H1 (cell line): ENCODE measurements around the gene ELMO1. TPM values are rescaled to one million over a fixed set of nuclear protein-coding genes. Genes with fewer than 3 reads are reported as not detected.

ENCODE experiments used
- CTCF ChIA-PET: fragments of 300-600 bp; sonication (Branson Sonifier 250); formaldehyde crosslinking; loops from one replicate; lab custom pipeline; 2021; ENCODE audit not compliant: partially characterized antibody; lab: Charles Lee
- POLR2A ChIA-PET: fragments of 300-600 bp; sonication (Branson Sonifier 250); formaldehyde crosslinking; loops from one replicate; lab custom pipeline; 2021; ENCODE audit warnings: inconsistent platforms; ENCODE audit not compliant: partially characterized antibody; lab: Charles Lee
- DNase-seq, 2 experiments: peaks; one replicate each; pipeline versions ENCODE4 v3.0.0 to v3.0.0-alpha.2; 2010 to 2022; ENCODE audit warnings: low spot score in 2 of 2, low read depth in 1 of 2, mixed read lengths in 1 of 2
- FAIRE-seq: peaks from 2 replicates; lab custom pipeline; 2011; peaks lifted over from hg19 to GRCh38; lab: Jason Lieb, UNC
- H2AFZ ChIP-seq: 2 replicates; pipeline ENCODE4 v1.8.1; 2012; ENCODE audit warnings: low read length, inconsistent platforms
- H2AK5ac ChIP-seq: 2 replicates; pipeline ENCODE4 v1.6.1; 2013; ENCODE audit warnings: low read depth, low read length
- H2BK120ac ChIP-seq: replicated peaks from 2 replicates; pipeline ENCODE3; 2013; ENCODE audit warnings: low read depth, low read length, inconsistent platforms
- H2BK12ac ChIP-seq: 2 replicates; pipeline ENCODE4 v1.6.1; 2013; ENCODE audit warnings: low read depth, low read length
- H2BK15ac ChIP-seq: 2 replicates; pipeline ENCODE4 v1.6.1; 2013; ENCODE audit warnings: low read length
- H2BK20ac ChIP-seq: 2 replicates; pipeline ENCODE4 v1.6.1; 2013; ENCODE audit warnings: low read length
- H2BK5ac ChIP-seq: 2 replicates; pipeline ENCODE4 v1.6.1; 2013; ENCODE audit warnings: low read depth, low read length
- H3K14ac ChIP-seq: 2 replicates; pipeline ENCODE4 v1.6.1; 2013; ENCODE audit warnings: inconsistent platforms; ENCODE audit not compliant: insufficient read length
- H3K18ac ChIP-seq: 2 replicates; pipeline ENCODE4 v1.6.1; 2013; ENCODE audit warnings: low read length; ENCODE audit errors: extremely low read depth
- H3K23ac ChIP-seq: 2 replicates; pipeline ENCODE4 v1.6.1; 2013; ENCODE audit warnings: inconsistent platforms; ENCODE audit not compliant: insufficient read length
- H3K23me2 ChIP-seq: 2 replicates; pipeline ENCODE4 v1.6.1; 2013; ENCODE audit warnings: low read depth, low read length
- H3K27ac ChIP-seq: 2 replicates; pipeline ENCODE4 v1.6.1; 2011; ENCODE audit warnings: low read depth, low read length, inconsistent platforms
- H3K27me3 ChIP-seq, 4 experiments: replicated peaks in 1 of 4; 1 replicate in 1 of 4; 2 replicates in 3 of 4; pipeline versions ENCODE4 v1.6.1 to v1.8.1; 2011 to 2013; ENCODE audit warnings: low read length in 3 of 4, mild to moderate bottlenecking in 3 of 4, inconsistent platforms in 2 of 4, mixed read lengths in 2 of 4, moderate library complexity in 1 of 4; ENCODE audit not compliant: control insufficient read depth in 3 of 4, insufficient read depth in 3 of 4; ENCODE audit errors: extremely low read depth in 1 of 4
- H3K36me3 ChIP-seq, 4 experiments: 2 replicates each; pipeline versions ENCODE4 v1.6.1 to v1.8.1; 2011 to 2013; ENCODE audit warnings: mild to moderate bottlenecking in 4 of 4, low read length in 3 of 4, moderate library complexity in 2 of 4, control low read depth in 1 of 4, inconsistent platforms in 1 of 4; ENCODE audit not compliant: insufficient read depth in 4 of 4, control insufficient read depth in 2 of 4
- H3K4ac ChIP-seq: replicated peaks from 2 replicates; pipeline ENCODE3; 2013; ENCODE audit warnings: low read length, low read depth, mixed read lengths, inconsistent platforms; ENCODE audit not compliant: insufficient read length
- H3K4me1 ChIP-seq, 4 experiments: replicated peaks in 1 of 4; 1 replicate in 1 of 4; 2 replicates in 3 of 4; pipeline versions ENCODE4 v1.6.1 to v1.8.1; 2011 to 2013; ENCODE audit warnings: low read length in 3 of 4, inconsistent platforms in 2 of 4, mixed read lengths in 1 of 4; ENCODE audit not compliant: insufficient read depth in 4 of 4, control insufficient read depth in 3 of 4
- H3K4me2 ChIP-seq, 2 experiments: 2 replicates each; pipeline versions ENCODE4 v1.6.1 to v1.8.1; 2011 to 2013; ENCODE audit warnings: low read depth in 2 of 2, low read length in 2 of 2, control low read depth in 1 of 2, inconsistent platforms in 1 of 2, mild to moderate bottlenecking in 1 of 2; ENCODE audit not compliant: insufficient read depth in 1 of 2
- H3K4me3 ChIP-seq, 4 experiments: fragments of 200-600, 300-600 bp in 1 of 4; sonication (generic), shearing (Covaris generic), sonication (Bioruptor Twin) in 1 of 4; 2 replicates each; pipeline versions ENCODE4 v1.5.1 to v1.8.1; 2011 to 2016; ENCODE audit warnings: low read length in 4 of 4, low read depth in 3 of 4, control low read depth in 2 of 4, inconsistent platforms in 2 of 4, mild to moderate bottlenecking in 2 of 4, mixed read lengths in 1 of 4, moderate library complexity in 1 of 4; ENCODE audit not compliant: insufficient read depth in 2 of 4; ENCODE audit errors: extremely low read depth in 1 of 4
- H3K56ac ChIP-seq: replicated peaks from 2 replicates; pipeline ENCODE3; 2013; ENCODE audit warnings: low read depth, mild to moderate bottlenecking, mixed read lengths, low read length, inconsistent platforms; ENCODE audit not compliant: insufficient read length
- H3K79me1 ChIP-seq: 2 replicates; pipeline ENCODE4 v1.6.1; 2013; ENCODE audit warnings: low read depth, low read length, control low read depth
- H3K79me2 ChIP-seq, 2 experiments: 2 replicates each; pipeline versions ENCODE4 v1.6.1 to v1.8.1; 2012 to 2013; ENCODE audit warnings: low read length in 2 of 2, mild to moderate bottlenecking in 2 of 2, inconsistent platforms in 1 of 2; ENCODE audit not compliant: insufficient read depth in 2 of 2, control insufficient read depth in 1 of 2
- H3K9ac ChIP-seq, 4 experiments: replicated peaks in 1 of 4; 1 replicate in 1 of 4; 2 replicates in 3 of 4; pipeline versions ENCODE4 v1.6.1 to v1.8.1; 2011 to 2013; ENCODE audit warnings: low read depth in 3 of 4, low read length in 3 of 4, control low read depth in 2 of 4, mild to moderate bottlenecking in 2 of 4, moderate library complexity in 2 of 4, inconsistent platforms in 1 of 4; ENCODE audit errors: extremely low read depth in 1 of 4
- H3K9me3 ChIP-seq, 2 experiments: 2 replicates each; pipeline versions ENCODE4 v1.6.1 to v1.8.1; 2012 to 2013; ENCODE audit warnings: mild to moderate bottlenecking in 2 of 2, moderate library complexity in 2 of 2, control low read depth in 1 of 2, inconsistent platforms in 1 of 2, low read depth in 1 of 2, low read length in 1 of 2, mixed read lengths in 1 of 2; ENCODE audit not compliant: insufficient read depth in 2 of 2
- H4K20me1 ChIP-seq, 2 experiments: replicated peaks in 1 of 2; 2 replicates each; pipeline versions ENCODE3 to v1.8.1; 2011 to 2013; ENCODE audit warnings: inconsistent platforms in 2 of 2, low read length in 2 of 2, mild to moderate bottlenecking in 1 of 2; ENCODE audit not compliant: insufficient read depth in 2 of 2, control insufficient read depth in 1 of 2
- H4K5ac ChIP-seq: 2 replicates; pipeline ENCODE4 v1.6.1; 2013; ENCODE audit warnings: low read length, low read depth, mixed read lengths, inconsistent platforms; ENCODE audit not compliant: insufficient read length
- H4K8ac ChIP-seq: 2 replicates; pipeline ENCODE4 v1.8.0; 2013; ENCODE audit warnings: mild to moderate bottlenecking, moderate library complexity, low read length, inconsistent platforms; ENCODE audit not compliant: insufficient read depth; ENCODE audit errors: extremely low read depth
- H4K91ac ChIP-seq: replicated peaks from 2 replicates; pipeline ENCODE3; 2013; ENCODE audit warnings: low read length, mixed read lengths, inconsistent platforms; ENCODE audit not compliant: insufficient read length
- CEBPB ChIP-seq: IDR thresholded peaks from 2 replicates; pipeline ENCODE4 v1.6.1; 2012; ENCODE audit warnings: low read depth, low read length
- EGR1 ChIP-seq: IDR thresholded peaks from 2 replicates; pipeline ENCODE4 v1.6.1; 2011; ENCODE audit warnings: low read depth, low read length, borderline replicate concordance
- JUND ChIP-seq: IDR thresholded peaks from 2 replicates; pipeline ENCODE4 v1.6.1; 2011; ENCODE audit warnings: mild to moderate bottlenecking, improper control_type of control experiment, low read length
- KDM1A ChIP-seq: fragments of 200-600, 300-600 bp; sonication (generic); IDR thresholded peaks from 2 replicates; pipeline ENCODE4 v1.7.1; 2016; ENCODE audit warnings: mild to moderate bottlenecking, low read length, borderline replicate concordance
- NRF1 ChIP-seq: IDR thresholded peaks from 2 replicates; pipeline ENCODE4 v1.6.1; 2011; ENCODE audit warnings: mild to moderate bottlenecking, low read depth, low read length, improper control_type of control experiment
- RFX5 ChIP-seq: IDR thresholded peaks from 2 replicates; pipeline ENCODE4 v1.6.1; 2011; ENCODE audit warnings: low read depth, low read length, improper control_type of control experiment, borderline replicate concordance
- SP1 ChIP-seq: IDR thresholded peaks from 2 replicates; pipeline ENCODE4 v1.6.1; 2011; ENCODE audit warnings: low read depth, low read length
- SRF ChIP-seq: IDR thresholded peaks from 2 replicates; pipeline ENCODE4 v1.6.1; 2011; ENCODE audit warnings: mild to moderate bottlenecking, low read depth, low read length, moderate library complexity
- TAF7 ChIP-seq: optimal IDR thresholded peaks from 2 replicates; pipeline ENCODE3; 2011; ENCODE audit warnings: low read depth, mild to moderate bottlenecking, inconsistent platforms, low read length, moderate library complexity, borderline replicate concordance
- TEAD4 ChIP-seq: IDR thresholded peaks from 2 replicates; pipeline ENCODE4 v1.6.1; 2012; ENCODE audit warnings: low read depth, low read length, inconsistent platforms, mixed read lengths
- YY1 ChIP-seq: IDR thresholded peaks from 2 replicates; pipeline ENCODE4 v1.6.1; 2011; ENCODE audit warnings: low read depth, mild to moderate bottlenecking, low read length
- ZNF274 ChIP-seq: IDR thresholded peaks from 2 replicates; pipeline ENCODE4 v1.7.0; 2012; ENCODE audit warnings: low read length, borderline replicate concordance; ENCODE audit errors: extremely low read depth
- WGBS, 2 experiments: shearing (Covaris generic) in 1 of 2; methylation state at CpG; one replicate each; pipeline versions ENCODE4 v1.1.6 to v1.1.7; 2013 to 2015; ENCODE audit warnings: low lambda C conversion rate in 2 of 2, mixed read lengths in 2 of 2, inconsistent platforms in 1 of 2, low coverage in 1 of 2, missing lambda C conversion rate in 1 of 2; ENCODE audit not compliant: insufficient replicate concordance in 2 of 2, insufficient coverage in 1 of 2, insufficient read length in 1 of 2; ENCODE audit errors: extremely low coverage in 1 of 2, missing lambda C conversion rate in 1 of 2; 5-methylcytosine and 5-hydroxymethylcytosine counted together
- polyA plus RNA-seq, 7 experiments: library from polyadenylated mRNA; depleted of rRNA in 3 of 7; stranded (reverse) in 5 of 7; unstranded in 2 of 7; fragments of >200 nt in 5 of 7; fragments of 200-250 nt in 2 of 7; gene quantifications; 1 replicate in 5 of 7; 2 replicates in 1 of 7; 4 replicates in 1 of 7; pipeline versions ENCODE4 v1.2.1 to v1.2.3, GENCODE V29; 2011 to 2013; ENCODE audit warnings: missing spikeins in 2 of 7, mixed read lengths in 2 of 7
- total RNA-seq: library from RNA; stranded (reverse); fragmentation: NEBNext Ultra II Directional; extraction: Animal tissue kit (Norgen Biotek cat#: 25700); gene quantifications from 2 replicates; pipeline ENCODE4 v1.2.1, GENCODE V29; 2021

Gene ELMO1
- total and polyA plus RNA-seq, 2 of the 8 experiments (the other 6 are each of a cell fraction or from before 2014, with no cell fraction given), result 18.4 to 21.0 TPM

DNA sequence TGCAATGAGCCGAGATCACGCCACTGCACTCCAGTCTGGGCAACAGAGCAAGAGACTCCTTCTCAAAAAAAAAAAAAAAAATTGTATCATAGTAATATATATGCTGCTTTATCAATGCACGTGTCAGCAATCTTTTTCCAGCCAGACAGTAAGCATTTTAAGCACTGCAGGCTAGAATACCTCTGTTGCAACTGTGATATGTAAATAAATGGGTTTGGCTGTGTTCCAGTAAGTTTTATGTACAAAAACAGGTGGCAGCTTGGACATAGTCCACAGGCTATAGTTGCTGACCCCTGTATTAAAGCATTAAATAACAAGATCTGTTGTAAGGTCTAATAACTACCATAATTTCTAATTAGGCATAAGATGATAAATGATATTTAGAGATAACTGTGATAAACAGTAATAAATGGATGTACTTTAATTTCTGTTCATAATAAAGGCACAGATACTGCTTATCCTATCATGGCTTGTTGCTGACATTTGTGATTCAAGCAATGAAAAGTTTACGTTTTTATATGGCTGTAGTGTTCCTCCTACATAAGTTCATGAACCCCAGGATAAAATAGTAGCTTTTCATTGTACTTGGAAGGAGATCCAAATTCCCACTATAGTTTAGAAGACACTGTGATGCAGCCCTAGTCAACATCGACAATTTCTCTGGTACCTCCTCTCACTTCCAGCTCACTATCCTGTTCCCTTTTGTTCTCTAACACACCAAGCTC lies 161.4 kb downstream of the ELMO1 start:
- CTCF ChIA-PET, result interaction anchor here (0.6 to 3.1 kb wide), 13 partner anchors 9 to 444 kb away, joined by 3 to 8 read pairs (median 5); no protein-coding TSS in a partner anchor

More for the DNA sequence above, 161.4 kb downstream of the ELMO1 start:
- Histone ChIP-seq H3K18ac (no peak overlapping the region), H4K5ac (no peak overlapping the region), H3K4me1 (peaks cover 0 to 12% (median under 1%) of the 10 kb centered on the region in 4 experiments; a peak in 5 of 7 replicates), H3K4me2 (no peak overlapping the region), H3K23ac (no peak overlapping the region), H2AK5ac (no peak overlapping the region), H3K79me2 (no peaks in the 10 kb centered on the region), H4K20me1 (no peaks in the 10 kb centered on the region), H3K56ac (no peak overlapping the region), H3K14ac (no peak overlapping the region), H3K36me3 (no peaks in the 10 kb centered on the region; a peak in 1 of 8 replicates), H2BK5ac (no peak overlapping the region), H3K4me3 (no peak overlapping the region), H3K27me3 (no peaks in the 10 kb centered on the region), H2BK20ac (no peak overlapping the region), H2BK120ac (no peak overlapping the region), H3K79me1 (no peaks in the 10 kb centered on the region), H4K8ac (no peak overlapping the region), H3K27ac (no peak overlapping the region), H3K9me3 (no peaks in the 10 kb centered on the region; a peak in 1 of 4 replicates), H4K91ac (no peak overlapping the region), H2BK15ac (no peak overlapping the region), H3K4ac (no peak overlapping the region), H3K23me2 (no peaks in the 10 kb centered on the region), H3K9ac (no peak overlapping the region), H2AFZ (no peak overlapping the region), H2BK12ac (no peak overlapping the region)
- POLR2A ChIA-PET, result no interaction called here
- TF ChIP-seq JUND (no peak), SP1 (no peak), CEBPB (no peak), NRF1 (no peak), TAF7 (no peak), YY1 (no peak), RFX5 (no peak), KDM1A (no peak), ZNF274 (no peak), EGR1 (no peak), TEAD4 (no peak), SRF (no peak)
- WGBS, 2 experiments, result 88% methylated on average over 5 of the region's 5 CpGs; no CpG with 5 or more reads in 1 of the 2 experiments
- no peak for DNase-seq
- FAIRE-seq, result no peak
